SK-N-SH (cell line): Measurements from ENCODE around the gene DCLK1. TPM values are rescaled to one million over a fixed set of nuclear protein-coding genes. Genes with fewer than 3 reads are reported as not detected.

Experiments
- CTCF ChIA-PET: fragments of 300-600, 350-600 bp; formaldehyde crosslinking; extraction: SDS; loops from one replicate; lab custom pipeline; 2021; lab: Yijun Ruan, JAX
- POLR2A ChIA-PET: fragments of 350-600 bp; sonication (Branson Sonifier 250); formaldehyde crosslinking; extraction: SDS; loops from one replicate; lab custom pipeline; 2020; ENCODE audit warnings: antibody characterized with exemption, inconsistent platforms; lab: Yijun Ruan, JAX
- DNase-seq: peaks from one replicate; pipeline ENCODE4 v3.0.0; 2012
- H2AFZ ChIP-seq: fragments of 200-600 bp; sonication (generic); 2 replicates; pipeline ENCODE4 v1.8.1; 2016; ENCODE audit warnings: antibody characterized with exemption, mild to moderate bottlenecking, low read depth
- H3F3A ChIP-seq: fragments of 200-600 bp; sonication (generic); replicated peaks from 2 replicates; pipeline ENCODE3; 2016; ENCODE audit warnings: antibody characterized with exemption, mild to moderate bottlenecking; ENCODE audit not compliant: insufficient read depth
- H3K27ac ChIP-seq, 2 experiments: fragments of 200-500 bp in 1 of 2; fragments of 200-600 bp in 1 of 2; sonication (Bioruptor generic) in 1 of 2; sonication (generic), shearing (Covaris generic) in 1 of 2; 2 replicates each; pipeline versions ENCODE4 v1.5.1 to v1.6.1; 2014 to 2016; ENCODE audit warnings: low read depth in 2 of 2, inconsistent platforms in 1 of 2, low read length in 1 of 2, mild to moderate bottlenecking in 1 of 2, mixed read lengths in 1 of 2
- H3K27me3 ChIP-seq: fragments of 200-600 bp; sonication (generic), shearing (Covaris generic); 2 replicates; pipeline ENCODE4 v1.6.1; 2016; ENCODE audit warnings: mixed run types; ENCODE audit not compliant: insufficient read depth
- H3K36me3 ChIP-seq, 2 experiments: fragments of 200-500 bp in 1 of 2; fragments of 200-600 bp in 1 of 2; sonication (Bioruptor generic) in 1 of 2; sonication (generic) in 1 of 2; replicated peaks in 1 of 2; 2 replicates each; pipeline versions ENCODE3 to v1.5.1; 2014 to 2016; ENCODE audit warnings: low read length in 1 of 2, mild to moderate bottlenecking in 1 of 2; ENCODE audit not compliant: insufficient read depth in 2 of 2, control insufficient read depth in 1 of 2
- H3K4me1 ChIP-seq, 2 experiments: fragments of 200-500 bp in 1 of 2; fragments of 200-600 bp in 1 of 2; sonication (Bioruptor generic) in 1 of 2; sonication (generic), shearing (Covaris generic) in 1 of 2; 2 replicates each; pipeline versions ENCODE4 v1.5.1 to v1.6.1; 2014 to 2016; ENCODE audit warnings: low read depth in 1 of 2, low read length in 1 of 2, mixed run types in 1 of 2; ENCODE audit not compliant: insufficient read depth in 2 of 2, control insufficient read depth in 1 of 2
- H3K4me2 ChIP-seq: fragments of 200-600 bp; sonication (generic), shearing (Covaris generic); 2 replicates; pipeline ENCODE4 v1.6.1; 2017; ENCODE audit warnings: mixed run types
- H3K4me3 ChIP-seq, 2 experiments: fragments of 200-500 bp in 1 of 2; fragments of 200-600 bp in 1 of 2; sonication (Bioruptor generic) in 1 of 2; sonication (generic), shearing (Covaris generic) in 1 of 2; 2 replicates each; pipeline versions ENCODE4 v1.5.1 to v1.8.1; 2014 to 2016; ENCODE audit warnings: low read depth in 2 of 2, inconsistent platforms in 1 of 2, low read length in 1 of 2, mild to moderate bottlenecking in 1 of 2, mixed read lengths in 1 of 2, moderate library complexity in 1 of 2
- H3K79me2 ChIP-seq: fragments of 200-600 bp; sonication (generic); 2 replicates; pipeline ENCODE4 v1.8.1; 2017; ENCODE audit warnings: mild to moderate bottlenecking; ENCODE audit not compliant: insufficient read depth
- H3K9ac ChIP-seq: fragments of 200-600 bp; sonication (generic); 2 replicates; pipeline ENCODE4 v1.6.1; 2017; ENCODE audit warnings: mixed run types
- H3K9me2 ChIP-seq: fragments of 200-600 bp; sonication (generic); 2 replicates; pipeline ENCODE4 v1.6.1; 2017; ENCODE audit warnings: mixed run types
- H3K9me3 ChIP-seq: fragments of 200-600 bp; sonication (generic); 2 replicates; pipeline ENCODE4 v1.6.1; 2017; ENCODE audit warnings: mixed run types, mild to moderate bottlenecking, moderate library complexity
- H4K20me1 ChIP-seq: fragments of 200-600 bp; sonication (generic); 2 replicates; pipeline ENCODE4 v1.6.1; 2017; ENCODE audit warnings: mild to moderate bottlenecking, mixed run types; ENCODE audit not compliant: insufficient read depth
- EP300 ChIP-seq, 2 experiments: IDR thresholded peaks; 2 replicates each; pipeline versions ENCODE4 v1.4.0 to v1.6.1; 2012; ENCODE audit warnings: borderline replicate concordance in 1 of 2, low read depth in 1 of 2, low read length in 1 of 2
- EZH2phosphoT487 ChIP-seq: fragments of 200-600 bp; sonication (generic); IDR thresholded peaks from 2 replicates; pipeline ENCODE4 v1.6.1; 2017; ENCODE audit warnings: low read depth, mixed run types, mild to moderate bottlenecking, antibody characterized with exemption, moderate library complexity, borderline replicate concordance
- FOSL2 ChIP-seq: IDR thresholded peaks from 2 replicates; pipeline ENCODE4 v1.4.0; 2012; ENCODE audit warnings: low read depth, mild to moderate bottlenecking, moderate library complexity, borderline replicate concordance
- FOXJ3 ChIP-seq: sonication (generic); formaldehyde crosslinking; IDR thresholded peaks from 2 replicates; pipeline ENCODE4 v1.5.1; 2020; ENCODE audit warnings: mild to moderate bottlenecking, missing genetic modification reagents
- FOXM1 ChIP-seq: IDR thresholded peaks from 2 replicates; pipeline ENCODE4 v1.4.0; 2012; ENCODE audit warnings: low read depth, mild to moderate bottlenecking
- GABPA ChIP-seq: IDR thresholded peaks from 2 replicates; pipeline ENCODE4 v1.4.0; 2012; ENCODE audit warnings: low read depth, mild to moderate bottlenecking
- GATA2 ChIP-seq: sonication (generic); formaldehyde crosslinking; IDR thresholded peaks from 2 replicates; pipeline ENCODE4 v1.5.0; 2020; ENCODE audit warnings: mild to moderate bottlenecking, missing genetic modification reagents
- MAX ChIP-seq: IDR thresholded peaks from 2 replicates; pipeline ENCODE4 v1.4.0; 2012; ENCODE audit warnings: low read depth
- NRF1 ChIP-seq: IDR thresholded peaks from 2 replicates; pipeline ENCODE4 v1.6.1; 2012; ENCODE audit warnings: low read depth, mild to moderate bottlenecking, low read length
- POLR2AphosphoS5 ChIP-seq: IDR thresholded peaks from 2 replicates; pipeline ENCODE4 v1.6.1; 2012; ENCODE audit warnings: low read depth, low read length
- RAD21 ChIP-seq: IDR thresholded peaks from 2 replicates; pipeline ENCODE4 v1.6.1; 2012; ENCODE audit warnings: mild to moderate bottlenecking, low read length
- REST ChIP-seq: IDR thresholded peaks from 2 replicates; pipeline ENCODE4 v1.6.1; 2012; ENCODE audit warnings: mild to moderate bottlenecking, low read depth, low read length, moderate library complexity
- RFX5 ChIP-seq: IDR thresholded peaks from 2 replicates; pipeline ENCODE4 v1.6.1; 2012; ENCODE audit warnings: mild to moderate bottlenecking, improper control_type of control experiment, low read length
- SIN3A ChIP-seq: IDR thresholded peaks from 2 replicates; pipeline ENCODE4 v1.6.1; 2012; ENCODE audit warnings: low read depth, mild to moderate bottlenecking, low read length, moderate library complexity, borderline replicate concordance
- SMC3 ChIP-seq: IDR thresholded peaks from 2 replicates; pipeline ENCODE4 v1.6.1; 2012; ENCODE audit warnings: low read depth, low read length, improper control_type of control experiment
- TAF1 ChIP-seq: IDR thresholded peaks from 2 replicates; pipeline ENCODE4 v1.6.1; 2012; ENCODE audit warnings: low read depth, mild to moderate bottlenecking, low read length, moderate library complexity, borderline replicate concordance
- TCF12 ChIP-seq: IDR thresholded peaks from 2 replicates; pipeline ENCODE4 v1.4.0; 2012
- TEAD4 ChIP-seq: IDR thresholded peaks from 2 replicates; pipeline ENCODE4 v1.4.0; 2012; ENCODE audit warnings: mild to moderate bottlenecking, borderline replicate concordance; ENCODE audit not compliant: insufficient read depth
- WGBS: methylation state at CpG from one replicate; pipeline ENCODE4 v1.1.6; 2017; ENCODE audit warnings: low lambda C conversion rate; 5-methylcytosine and 5-hydroxymethylcytosine counted together
- polyA plus RNA-seq, 3 experiments: library from polyadenylated mRNA; depleted of rRNA; stranded (reverse); fragments of >200 nt; gene quantifications; 2 replicates each; pipeline ENCODE4 v1.2.3, GENCODE V29; 2012

DCLK1 gene
- polyA plus RNA-seq, 1 of the 3 experiments (the other 2 are of a cell fraction), result 1.1 TPM

- Histone ChIP-seq H3K9me3 (no peaks in the 10 kb centered on the region), H3F3A (no peaks in the 10 kb centered on the region), H4K20me1 (no peaks in the 10 kb centered on the region), H3K9me2 (no peaks in the 10 kb centered on the region), H3K4me2 (no peak overlapping the region), H3K9ac (no peak overlapping the region), H3K27me3 (no peaks in the 10 kb centered on the region), H3K36me3 (no peaks in the 10 kb centered on the region), H3K4me1 (no peaks in the 10 kb centered on the region), H3K79me2 (no peaks in the 10 kb centered on the region), H2AFZ (no peak overlapping the region), H3K27ac (no peak overlapping the region), H3K4me3 (no peak overlapping the region)
- ChIA-PET CTCF (interaction anchor here (1.4 kb wide), 1 partner anchor 35 kb away, joined by 6 read pairs; no protein-coding TSS in a partner anchor), POLR2A (no interaction called here)
- DNase-seq, result no peak
- WGBS, result 69% methylated on average over 1 of the region's 1 CpG
- TF ChIP-seq FOSL2 (no peak), TEAD4 (no peak), SMC3 (no peak), FOXM1 (no peak), EP300 (IDR thresholded peaks at IDR 0.05; ENCODE audit: borderline replicate concordance in 1 of 2, low read depth in 1 of 2, low read length in 1 of 2) (no peak), RAD21 (no peak), RFX5 (no peak), POLR2AphosphoS5 (no peak), EZH2phosphoT487 (no peak), GATA2 (CRISPR knock-in tag) (no peak), GABPA (no peak), MAX (no peak), REST (no peak)
Measured at GRCh38 chr13:36051082-36051481, 80.1 kb downstream of the DCLK1 start.

GRCh38 chr13:36046672-36047071, 84.5 kb downstream of the DCLK1 start:
- Histone ChIP-seq H3F3A (peaks cover 7% of the 10 kb centered on the region), H3K4me2 (no peak overlapping the region), H3K36me3 (no peaks in the 10 kb centered on the region), H3K27ac (no peak overlapping the region), H3K27me3 (no peaks in the 10 kb centered on the region), H3K79me2 (no peaks in the 10 kb centered on the region), H2AFZ (no peak overlapping the region), H3K4me3 (no peak overlapping the region), H4K20me1 (no peaks in the 10 kb centered on the region), H3K9ac (no peak overlapping the region), H3K4me1 (no peaks in the 10 kb centered on the region; a peak in 1 of 4 replicates), H3K9me2 (peaks cover 5% of the 10 kb centered on the region; the same call in 1 of the 2 replicates), H3K9me3 (no peaks in the 10 kb centered on the region)
- DNase-seq, result no peak
- WGBS, result 60% methylated on average over 3 of the region's 3 CpGs
- TF ChIP-seq TAF1 (no peak), SIN3A (no peak), FOXJ3 (no peak), NRF1 (no peak), SMC3 (no peak), EP300 (IDR thresholded peaks at IDR 0.05; ENCODE audit: borderline replicate concordance in 1 of 2, low read depth in 1 of 2, low read length in 1 of 2) (no peak), TCF12 (no peak)
- ChIA-PET POLR2A (no interaction called here), CTCF (no interaction called here)
